Kidney (tissue), 14 donors: ENCODE data around the gene LONP2. TPM values are rescaled to one million over a fixed set of nuclear protein-coding genes. Genes with fewer than 3 reads are reported as not detected.
"Not testable (repeated sequence)": the region's sequence is repeated elsewhere in the genome, so short reads cannot be mapped to it uniquely, and the experiment has no call there.

Experiments
- DNase-seq, 5 donors: peaks; one replicate each; pipeline ENCODE4 v3.0.0-alpha.2; 2013 to 2020
- FAIRE-seq: peaks from 2 replicates; lab custom pipeline; 2012; peaks lifted over from hg19 to GRCh38; lab: Jason Lieb, UNC
- H3K27ac ChIP-seq, 2 donors: one replicate each; pipeline ENCODE4 v1.7.0; 2013; ENCODE audit warnings: low read depth in 2 of 2, low read length in 2 of 2, inconsistent platforms in 1 of 2
- H3K27me3 ChIP-seq: one replicate; pipeline ENCODE4 v1.7.1; 2013; ENCODE audit warnings: low read length, inconsistent platforms; ENCODE audit not compliant: control insufficient read depth, insufficient read depth
- H3K36me3 ChIP-seq, 3 donors: one replicate each; pipeline versions ENCODE4 v1.7.0 to v1.7.1; 2013; ENCODE audit warnings: low read length in 3 of 3, control low read depth in 1 of 3, inconsistent platforms in 1 of 3; ENCODE audit not compliant: insufficient read depth in 3 of 3, control insufficient read depth in 2 of 3
- H3K4me1 ChIP-seq, 3 donors: one replicate each; pipeline versions ENCODE4 v1.7.0 to v1.7.1; 2013; ENCODE audit warnings: low read length in 3 of 3, inconsistent platforms in 1 of 3, low read depth in 1 of 3; ENCODE audit not compliant: control insufficient read depth in 2 of 3, insufficient read depth in 2 of 3
- H3K4me3 ChIP-seq, 3 donors: one replicate each; pipeline versions ENCODE4 v1.7.0 to v1.8.1; 2013; ENCODE audit warnings: low read length in 3 of 3, control low read depth in 1 of 3, inconsistent platforms in 1 of 3
- H3K9ac ChIP-seq, 3 donors: one replicate each; pipeline versions ENCODE4 v1.7.0 to v1.7.1; 2013; ENCODE audit warnings: low read length in 3 of 3, control low read depth in 1 of 3, inconsistent platforms in 1 of 3
- H3K9me3 ChIP-seq, 3 donors: one replicate each; pipeline versions ENCODE4 v1.7.0 to v1.7.1; 2013; ENCODE audit warnings: low read length in 3 of 3, control low read depth in 1 of 3, inconsistent platforms in 1 of 3; ENCODE audit not compliant: control insufficient read depth in 2 of 3, insufficient read depth in 1 of 3
- intact Hi-C: fragments of 100-400 bp; cut with DNase I; formaldehyde crosslinking; loops from one replicate; pipeline ENCODE4 v1.11.1; 2022
- polyA plus RNA-seq: library from polyadenylated mRNA; stranded (reverse); fragments of 350-450 nt; fragmentation: Illumina TruSeq; extraction: RNeasy Lipid Tissue Mini Kit (QIAGEN cat#74804); gene quantifications from one replicate; pipeline ENCODE4 v1.2.3, GENCODE V29; 2014; ENCODE audit warnings: low read depth, low replicate concordance; ENCODE audit not compliant: insufficient read depth
- total RNA-seq: library from RNA; stranded (reverse); fragmentation: NEBNext Ultra II Directional; extraction: Animal tissue kit (Norgen Biotek cat#: 25700); gene quantifications from one replicate; pipeline ENCODE4 v1.2.1, GENCODE V29; 2021
- TF ChIP-seq, protein P1 (sequence below): IDR thresholded peaks from 3 replicates; pipeline ENCODE4 v1.5.1; 2012; ENCODE audit warnings: mild to moderate bottlenecking, moderate library complexity, borderline replicate concordance; ENCODE audit not compliant: insufficient read depth; ENCODE audit errors: extremely low read depth
- donor health status: control.
- donor health status: control.
- donor health status: control.
- donor health status: control.
- donor health status: control.
- donor health status: DM: yes; HTN: yes; CAD: no.
- donor health status: Normal renal cell carcinoma (clear cell type).

Gene LONP2
- total and polyA plus RNA-seq, 2 donors from 2014 or later = 24.8 to 77.1 TPM

DNA sequence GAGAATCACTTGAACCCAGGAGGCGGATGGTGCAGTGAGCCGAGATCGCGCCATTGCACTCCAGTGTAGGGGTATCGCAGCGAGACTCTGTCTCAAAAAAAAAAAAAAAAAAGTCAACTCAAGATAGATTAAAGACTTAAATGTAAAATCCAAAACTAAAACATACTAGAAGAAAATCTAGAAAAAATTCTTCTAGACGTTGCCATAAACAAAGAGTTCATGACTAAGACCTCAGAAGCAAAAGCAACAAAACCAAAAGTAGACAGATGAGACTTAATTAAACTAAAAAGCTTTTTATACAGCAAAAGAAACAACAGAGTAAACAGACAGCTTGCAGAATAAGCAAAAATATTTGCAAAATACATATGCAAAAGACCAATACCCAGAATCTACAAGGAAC lies 64.4 kb downstream of the LONP2 start:
- Histone ChIP-seq H3K36me3 (peaks cover 12 to 15% (median 15%) of the 10 kb centered on the region in 3 donors), H3K9ac (no peak overlapping the region), H3K4me1 (no peaks in the 10 kb centered on the region), H3K27ac (no peak overlapping the region), H3K27me3 (no peaks in the 10 kb centered on the region), H3K4me3 (no peak overlapping the region), H3K9me3 (peaks cover 0 to 13% (median 2%) of the 10 kb centered on the region in 3 donors)
- intact Hi-C loops = no loop called here
- no peak for DNase-seq
- TF ChIP-seq, protein P1, sequence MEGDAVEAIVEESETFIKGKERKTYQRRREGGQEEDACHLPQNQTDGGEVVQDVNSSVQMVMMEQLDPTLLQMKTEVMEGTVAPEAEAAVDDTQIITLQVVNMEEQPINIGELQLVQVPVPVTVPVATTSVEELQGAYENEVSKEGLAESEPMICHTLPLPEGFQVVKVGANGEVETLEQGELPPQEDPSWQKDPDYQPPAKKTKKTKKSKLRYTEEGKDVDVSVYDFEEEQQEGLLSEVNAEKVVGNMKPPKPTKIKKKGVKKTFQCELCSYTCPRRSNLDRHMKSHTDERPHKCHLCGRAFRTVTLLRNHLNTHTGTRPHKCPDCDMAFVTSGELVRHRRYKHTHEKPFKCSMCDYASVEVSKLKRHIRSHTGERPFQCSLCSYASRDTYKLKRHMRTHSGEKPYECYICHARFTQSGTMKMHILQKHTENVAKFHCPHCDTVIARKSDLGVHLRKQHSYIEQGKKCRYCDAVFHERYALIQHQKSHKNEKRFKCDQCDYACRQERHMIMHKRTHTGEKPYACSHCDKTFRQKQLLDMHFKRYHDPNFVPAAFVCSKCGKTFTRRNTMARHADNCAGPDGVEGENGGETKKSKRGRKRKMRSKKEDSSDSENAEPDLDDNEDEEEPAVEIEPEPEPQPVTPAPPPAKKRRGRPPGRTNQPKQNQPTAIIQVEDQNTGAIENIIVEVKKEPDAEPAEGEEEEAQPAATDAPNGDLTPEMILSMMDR = no peak
- no peak for FAIRE-seq

GRCh38 chr16:48310908-48311641 lies 67.0 kb downstream of the LONP2 start:
- Histone ChIP-seq H3K27me3 (no peaks in the 10 kb centered on the region), H3K9me3 (peaks cover 0 to 13% (median 2%) of the 10 kb centered on the region in 3 donors), H3K27ac (no peak overlapping the region), H3K9ac (no peak overlapping the region), H3K4me1 (no peaks in the 10 kb centered on the region), H3K36me3 (peaks cover 7 to 11% (median 7%) of the 10 kb centered on the region in 3 donors), H3K4me3 (no peak overlapping the region)
- FAIRE-seq (no peak), DNase-seq (no peak)
- TF ChIP-seq, protein P1 = no peak
- intact Hi-C loops = no loop called here

DNA sequence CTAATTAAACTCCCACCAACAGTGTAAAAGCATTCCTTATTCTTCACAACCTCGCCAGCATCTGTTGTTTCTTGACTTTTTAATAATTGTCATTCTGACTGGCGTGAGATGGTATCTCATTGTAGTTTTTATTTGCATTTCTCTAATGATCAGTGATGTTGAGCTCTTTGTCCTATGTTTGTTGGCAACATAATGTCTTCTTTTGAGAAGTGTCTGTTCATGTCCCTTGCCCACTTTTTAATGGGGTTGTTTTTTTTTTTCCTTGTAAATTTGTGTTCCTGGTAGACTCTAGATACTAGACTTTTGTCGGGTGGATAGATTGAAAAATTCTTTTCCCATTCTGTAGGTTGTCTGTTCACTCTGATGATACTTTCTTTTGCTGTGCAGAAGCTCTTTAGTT lies 69.8 kb downstream of the LONP2 start:
- FAIRE-seq, intact Hi-C loops, H3K36me3 ChIP-seq, H3K9ac ChIP-seq, H3K4me3 ChIP-seq, DNase-seq, H3K27ac ChIP-seq, H3K4me1 ChIP-seq, H3K27me3 ChIP-seq: not testable (repeated sequence)
- H3K9me3 ChIP-seq = peaks cover 0 to 13% (median 2%) of the 10 kb centered on the region in 3 donors

DNA sequence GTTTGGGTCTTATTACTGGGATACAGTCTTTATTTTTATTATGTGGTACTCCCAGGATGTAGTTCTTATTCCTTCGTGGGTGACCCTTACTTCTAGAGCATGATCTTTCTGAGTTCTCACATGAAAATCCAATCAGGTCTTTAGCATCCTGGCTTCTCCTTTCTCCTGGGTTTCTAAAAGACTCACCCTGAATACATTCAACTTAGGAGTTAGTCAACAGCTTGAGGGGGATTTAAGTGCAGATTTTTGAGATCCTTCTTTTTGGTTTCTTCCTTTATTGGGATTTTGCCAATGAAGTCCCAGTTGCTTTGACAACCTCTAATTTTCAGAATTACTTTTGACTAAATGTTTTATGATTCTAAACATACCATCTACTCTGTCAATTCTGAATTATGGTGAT lies 72.9 kb downstream of the LONP2 start:
- intact Hi-C loops = no loop called here
- FAIRE-seq = no peak
- H3K4me1 ChIP-seq = no peaks in the 10 kb centered on the region
- H3K27ac ChIP-seq = no peak overlapping the region
- H3K27me3 ChIP-seq = no peaks in the 10 kb centered on the region
- peaks cover 0 to 2% (median 2%) of the 10 kb centered on the region in 3 donors for H3K36me3 ChIP-seq
- TF ChIP-seq, protein P1 = no peak
- H3K9me3 ChIP-seq = no peaks in the 10 kb centered on the region
- no peak overlapping the region for H3K9ac ChIP-seq
- no peak for DNase-seq
- H3K4me3 ChIP-seq = no peak overlapping the region
